ENCODE measurements around the gene TMEM212. TPM values are rescaled to one million over a fixed set of nuclear protein-coding genes. Genes with fewer than 3 reads are reported as not detected.

The TMEM212 gene
- total RNA-seq, 1 donor from 2014 or later, result not detected

- Mint-ChIP-seq H3K27ac (no peak overlapping the region), H3K4me1 (ENCODE audit: low read depth) (peaks cover 42% of the 10 kb centered on the region), H3K4me3 (ENCODE audit: low read depth) (no peak overlapping the region)
Measured at GRCh38 chr3:171875923-171876412, 32.8 kb downstream of the TMEM212 start.

DNA sequence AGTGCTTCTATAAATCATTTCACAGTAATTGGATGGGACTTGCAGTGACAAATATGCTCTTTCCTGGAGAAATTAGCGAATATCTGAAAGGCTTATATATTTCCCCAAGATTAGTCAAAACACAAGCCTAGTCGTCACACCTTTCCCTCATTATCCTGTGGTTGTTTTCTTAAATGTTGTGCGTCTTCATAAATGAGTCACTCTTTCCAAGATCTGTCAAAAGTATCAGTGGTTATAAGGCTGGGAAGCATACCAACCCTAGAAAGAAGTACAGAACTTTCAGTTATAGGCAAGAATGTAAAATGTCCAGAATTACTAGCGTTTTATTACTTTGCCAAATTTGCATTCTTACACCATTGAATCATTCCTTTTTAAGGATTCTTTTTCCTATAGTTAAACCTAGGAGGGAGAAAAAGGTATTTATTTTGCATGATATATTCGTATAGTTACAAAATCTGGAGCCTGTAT lies 33.6 kb downstream of the TMEM212 start:
- H3K4me3 Mint-ChIP-seq (ENCODE audit: low read depth), result no peak overlapping the region
- no peaks in the 10 kb centered on the region for H3K9me3 Mint-ChIP-seq (ENCODE audit: low read depth)
- no peaks in the 10 kb centered on the region for H3K36me3 Mint-ChIP-seq (ENCODE audit: insufficient read depth)
- peaks cover 39% of the 10 kb centered on the region for H3K4me1 Mint-ChIP-seq (ENCODE audit: low read depth)
- H3K27ac Mint-ChIP-seq, result peak overlapping the region; percentile 65
- TF ChIP-seq, protein P1, sequence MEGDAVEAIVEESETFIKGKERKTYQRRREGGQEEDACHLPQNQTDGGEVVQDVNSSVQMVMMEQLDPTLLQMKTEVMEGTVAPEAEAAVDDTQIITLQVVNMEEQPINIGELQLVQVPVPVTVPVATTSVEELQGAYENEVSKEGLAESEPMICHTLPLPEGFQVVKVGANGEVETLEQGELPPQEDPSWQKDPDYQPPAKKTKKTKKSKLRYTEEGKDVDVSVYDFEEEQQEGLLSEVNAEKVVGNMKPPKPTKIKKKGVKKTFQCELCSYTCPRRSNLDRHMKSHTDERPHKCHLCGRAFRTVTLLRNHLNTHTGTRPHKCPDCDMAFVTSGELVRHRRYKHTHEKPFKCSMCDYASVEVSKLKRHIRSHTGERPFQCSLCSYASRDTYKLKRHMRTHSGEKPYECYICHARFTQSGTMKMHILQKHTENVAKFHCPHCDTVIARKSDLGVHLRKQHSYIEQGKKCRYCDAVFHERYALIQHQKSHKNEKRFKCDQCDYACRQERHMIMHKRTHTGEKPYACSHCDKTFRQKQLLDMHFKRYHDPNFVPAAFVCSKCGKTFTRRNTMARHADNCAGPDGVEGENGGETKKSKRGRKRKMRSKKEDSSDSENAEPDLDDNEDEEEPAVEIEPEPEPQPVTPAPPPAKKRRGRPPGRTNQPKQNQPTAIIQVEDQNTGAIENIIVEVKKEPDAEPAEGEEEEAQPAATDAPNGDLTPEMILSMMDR (IDR thresholded peaks at IDR 0.05; ENCODE audit: unreplicated experiment), result no peak
- no peak for DNase-seq (ENCODE audit: low spot score, unreplicated experiment)
- no peaks in the 10 kb centered on the region for H3K27me3 Mint-ChIP-seq

More at GRCh38 chr3:171875923-171876412, 32.8 kb downstream of the TMEM212 start:
- TF ChIP-seq, protein P1 (IDR thresholded peaks at IDR 0.05; ENCODE audit: unreplicated experiment), result no peak
- Mint-ChIP-seq H3K27me3 (no peaks in the 10 kb centered on the region), H3K36me3 (ENCODE audit: insufficient read depth) (no peaks in the 10 kb centered on the region), H3K9me3 (ENCODE audit: low read depth) (no peaks in the 10 kb centered on the region)
- no peak for DNase-seq (ENCODE audit: low spot score, unreplicated experiment)

GRCh38 chr3:171878461-171879225 lies 35.5 kb downstream of the TMEM212 start:
- peak overlapping the region; percentile 68 for H3K27ac Mint-ChIP-seq
- no peak overlapping the region for H3K4me3 Mint-ChIP-seq (ENCODE audit: low read depth)
- no peaks in the 10 kb centered on the region for H3K27me3 Mint-ChIP-seq
- TF ChIP-seq, protein P1 (IDR thresholded peaks at IDR 0.05; ENCODE audit: unreplicated experiment), result no peak
- H3K36me3 Mint-ChIP-seq (ENCODE audit: insufficient read depth), result no peaks in the 10 kb centered on the region
- H3K9me3 Mint-ChIP-seq (ENCODE audit: low read depth), result no peaks in the 10 kb centered on the region
- peaks cover 42% of the 10 kb centered on the region for H3K4me1 Mint-ChIP-seq (ENCODE audit: low read depth)
- DNase-seq (ENCODE audit: low spot score, unreplicated experiment), result no peak

GRCh38 chr3:171879472-171879871 lies 36.3 kb downstream of the TMEM212 start:
- Mint-ChIP-seq H3K36me3 (ENCODE audit: insufficient read depth) (no peaks in the 10 kb centered on the region), H3K27me3 (no peaks in the 10 kb centered on the region), H3K9me3 (ENCODE audit: low read depth) (no peaks in the 10 kb centered on the region), H3K4me3 (ENCODE audit: low read depth) (no peak overlapping the region), H3K4me1 (ENCODE audit: low read depth) (peaks cover 40% of the 10 kb centered on the region), H3K27ac (peak overlapping the region; percentile 26)
- no peak for DNase-seq (ENCODE audit: low spot score, unreplicated experiment)
- TF ChIP-seq, protein P1 (IDR thresholded peaks at IDR 0.05; ENCODE audit: unreplicated experiment), result no peak

DNA sequence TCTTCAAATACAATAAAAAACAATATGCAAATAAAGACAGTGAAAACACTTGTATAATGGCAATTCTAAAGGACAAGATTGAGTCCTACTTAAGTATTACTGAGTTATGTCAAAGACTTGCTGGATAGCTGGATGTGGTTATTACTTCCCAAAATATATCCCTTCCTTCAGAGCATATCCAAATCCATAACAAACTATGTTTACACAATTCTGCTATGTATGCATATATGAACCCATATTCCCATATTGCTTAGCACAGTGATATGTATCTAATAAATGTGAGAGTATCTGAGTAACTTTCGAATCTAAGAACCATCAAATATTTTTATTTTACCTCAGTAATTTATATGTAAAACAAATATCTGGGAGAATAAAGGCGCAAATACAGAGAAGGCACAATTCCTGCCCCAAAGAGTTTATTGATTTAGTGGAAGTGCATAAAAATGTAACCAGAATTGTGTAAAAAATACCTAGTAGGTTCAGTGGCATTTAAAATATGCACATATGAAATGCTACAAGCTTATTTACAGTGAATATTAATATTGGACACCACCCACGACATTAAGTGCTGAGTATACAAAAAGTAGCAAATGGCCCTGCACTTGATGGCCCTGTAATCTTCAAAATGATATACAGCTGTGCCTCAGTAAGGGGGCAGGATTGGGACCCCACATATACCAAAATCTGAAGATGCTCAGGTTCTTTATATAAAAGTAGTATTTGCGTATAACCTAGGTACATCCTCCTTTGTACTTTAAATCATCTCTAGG lies 37.1 kb downstream of the TMEM212 start:
- Mint-ChIP-seq H3K9me3 (ENCODE audit: low read depth) (no peaks in the 10 kb centered on the region), H3K4me1 (ENCODE audit: low read depth) (peaks cover 38% of the 10 kb centered on the region), H3K36me3 (ENCODE audit: insufficient read depth) (no peaks in the 10 kb centered on the region), H3K27ac (peak overlapping the region; percentile 11), H3K4me3 (ENCODE audit: low read depth) (no peak overlapping the region), H3K27me3 (no peaks in the 10 kb centered on the region)
- TF ChIP-seq, protein P1 (IDR thresholded peaks at IDR 0.05; ENCODE audit: unreplicated experiment), result no peak
- no peak for DNase-seq (ENCODE audit: low spot score, unreplicated experiment)

All from progenitor cell of endocrine pancreas (in vitro differentiated cells).